ENCODE measurements around the gene MOB3A.
"Not testable (repeated sequence)": the region's sequence is repeated elsewhere in the genome, so short reads cannot be mapped to it uniquely, and the experiment has no call there.

Gene MOB3A

GRCh38 chr19:2096034-2096479 is at the start of gene MOB3A:
Gene MOB3A, minus strand, starts transcription at chr19:2096326. Its CDS starts 17,766 bp downstream, at chr19:2078560.
- DNase-seq, result peak; percentile 84

DNA sequence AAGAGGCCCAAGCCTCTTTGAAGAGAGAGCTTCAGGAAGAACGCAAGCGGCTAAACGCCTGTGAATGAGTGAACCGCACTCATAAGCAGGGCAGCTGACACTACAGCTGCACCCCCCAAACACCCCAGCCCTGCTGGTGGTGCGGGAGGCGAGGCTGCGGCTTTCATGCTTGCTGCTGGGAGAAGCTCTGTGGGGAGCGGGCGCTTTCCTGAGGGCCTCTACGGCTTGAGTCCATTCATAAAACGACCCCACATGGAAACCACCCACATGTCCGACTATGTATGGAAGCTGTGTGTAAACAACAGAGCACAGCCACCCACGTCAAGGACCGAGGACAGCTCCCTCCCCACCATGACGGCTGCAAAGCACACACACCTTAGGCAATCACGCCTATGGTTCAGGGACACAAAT is 49.7 kb upstream of the MOB3A start:
- DNase-seq, result no peak

DNA sequence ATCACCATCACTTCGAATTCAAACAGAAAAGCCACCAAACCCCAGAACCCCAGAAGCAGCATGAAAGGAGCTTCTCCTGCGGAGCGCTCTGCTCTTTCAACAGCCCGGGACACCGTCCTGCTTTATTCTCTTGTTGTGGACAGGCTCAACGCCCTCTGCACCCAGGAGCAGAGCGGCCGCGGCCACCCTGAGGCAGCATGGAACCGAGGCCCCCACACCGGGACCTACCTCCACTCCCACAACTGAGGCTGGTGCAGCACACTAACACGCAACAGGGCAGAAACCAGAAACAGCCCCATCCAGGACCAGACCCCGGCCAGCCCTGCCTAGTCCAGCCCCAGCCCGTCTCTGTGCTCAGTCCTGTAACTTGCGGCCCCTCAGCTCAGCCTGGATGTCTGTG is 48.1 kb upstream of the MOB3A start:
- no peak for DNase-seq

DNA sequence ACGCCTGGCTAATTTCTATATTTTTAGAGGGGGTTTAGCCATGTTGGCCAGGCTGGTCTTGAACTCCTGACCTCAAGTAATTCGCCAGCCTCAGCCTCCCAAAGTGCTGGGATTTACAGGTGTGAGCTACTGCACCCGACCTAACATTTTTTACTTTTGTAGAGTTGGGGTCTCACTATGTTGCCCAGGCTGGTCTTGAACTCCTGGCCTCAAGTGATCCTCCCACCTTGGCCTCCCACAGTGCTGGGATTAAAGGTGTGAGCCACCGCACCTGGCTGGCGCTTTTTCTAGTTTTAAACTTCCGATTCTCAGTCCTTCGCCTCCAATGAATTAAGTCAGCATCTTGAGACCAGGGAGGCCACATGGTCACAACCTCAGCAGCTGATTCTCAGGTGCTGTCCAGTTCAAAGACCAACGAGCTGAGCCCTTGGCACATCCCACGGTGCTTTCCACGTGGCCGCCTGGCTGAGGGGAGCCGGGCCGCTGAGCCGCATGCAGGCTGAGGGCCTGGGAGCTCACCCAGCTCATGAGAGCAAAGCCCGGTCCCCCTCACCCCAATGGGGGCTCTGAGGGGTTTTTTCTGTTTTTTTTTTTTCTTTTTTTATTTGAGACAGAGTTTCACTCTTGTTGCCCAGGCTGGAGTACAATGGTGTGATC is 46.2 kb upstream of the MOB3A start:
- no peak for DNase-seq

DNA sequence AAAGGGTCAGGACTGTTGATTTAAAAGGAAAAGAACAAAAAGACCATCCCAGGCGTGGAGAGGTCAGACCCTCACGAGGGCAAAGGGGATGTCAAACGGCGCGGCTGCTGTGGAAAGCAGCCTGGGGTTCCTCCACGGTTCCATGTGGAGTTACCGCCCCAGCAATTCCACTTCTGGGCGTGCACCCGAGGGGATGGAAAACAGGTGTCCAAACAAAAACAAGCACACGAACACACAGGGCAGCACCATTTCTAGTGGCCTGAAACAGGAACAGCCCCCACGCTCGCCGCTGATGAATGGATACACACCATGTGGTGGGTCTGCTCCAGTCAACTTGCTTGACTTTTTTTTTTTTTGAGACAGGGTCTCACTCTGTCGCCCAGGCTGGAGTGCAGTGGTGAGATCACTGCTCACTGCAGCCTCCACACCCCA is 44.0 kb upstream of the MOB3A start:
- DNase-seq, result no peak

GRCh38 chr19:2139385-2140137 is 43.4 kb upstream of the MOB3A start:
- no peak for DNase-seq

DNA sequence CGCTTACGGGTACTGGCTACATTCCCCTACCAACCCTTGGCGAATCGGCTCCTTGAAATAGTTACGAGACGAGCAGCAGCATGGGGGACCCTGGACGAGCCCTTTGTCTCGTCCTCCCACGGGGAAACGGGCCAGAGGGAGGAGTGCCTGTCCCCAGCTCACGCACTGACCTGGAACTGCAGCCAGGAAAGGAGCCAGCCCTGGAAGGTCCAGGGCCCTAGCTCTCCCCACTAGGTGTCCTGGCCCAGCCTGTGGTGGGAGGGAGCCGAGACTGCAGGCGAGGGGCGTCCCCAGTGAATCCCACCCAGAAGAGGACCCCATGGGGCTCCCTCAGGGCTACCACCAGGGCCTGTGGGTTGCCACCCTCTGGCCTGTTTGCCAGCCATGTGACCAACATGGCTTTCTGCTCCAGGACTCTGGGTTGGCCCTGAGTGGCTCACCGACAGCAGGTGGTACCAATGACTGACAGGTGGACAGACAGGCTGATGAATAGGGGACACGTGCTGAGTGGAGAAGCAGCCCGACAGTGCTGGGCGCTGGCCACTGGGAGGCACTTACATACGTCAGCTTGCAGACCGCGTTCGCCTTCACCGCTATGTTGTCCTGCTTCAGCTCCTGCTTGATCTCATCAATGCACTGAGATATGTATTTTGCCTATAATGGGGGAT is 42.1 kb upstream of the MOB3A start:
- no peak for DNase-seq

DNA sequence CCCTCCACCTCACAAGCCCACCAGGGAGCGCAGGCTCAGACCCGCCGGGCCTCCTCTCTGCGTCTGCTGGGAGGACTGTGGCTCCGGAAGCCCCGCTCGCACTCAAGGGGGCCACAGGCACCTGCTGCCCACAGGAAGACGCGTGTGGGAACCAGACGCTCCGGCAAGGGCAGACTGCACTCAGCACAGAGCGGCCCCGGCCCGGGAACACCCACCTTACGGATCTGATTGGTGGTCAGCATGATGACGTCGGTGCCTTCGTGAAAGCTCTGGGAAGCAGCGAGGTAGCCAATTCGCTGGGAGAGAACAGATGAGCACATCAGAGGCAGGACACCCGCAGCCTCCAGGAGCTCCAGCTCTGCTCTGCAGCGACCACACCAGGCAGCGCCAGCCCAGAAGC is 40.7 kb upstream of the MOB3A start:
- DNase-seq, result no peak

- no peak for DNase-seq
Measured at GRCh38 chr19:2135474-2136402, 39.6 kb upstream of the MOB3A start.

DNA sequence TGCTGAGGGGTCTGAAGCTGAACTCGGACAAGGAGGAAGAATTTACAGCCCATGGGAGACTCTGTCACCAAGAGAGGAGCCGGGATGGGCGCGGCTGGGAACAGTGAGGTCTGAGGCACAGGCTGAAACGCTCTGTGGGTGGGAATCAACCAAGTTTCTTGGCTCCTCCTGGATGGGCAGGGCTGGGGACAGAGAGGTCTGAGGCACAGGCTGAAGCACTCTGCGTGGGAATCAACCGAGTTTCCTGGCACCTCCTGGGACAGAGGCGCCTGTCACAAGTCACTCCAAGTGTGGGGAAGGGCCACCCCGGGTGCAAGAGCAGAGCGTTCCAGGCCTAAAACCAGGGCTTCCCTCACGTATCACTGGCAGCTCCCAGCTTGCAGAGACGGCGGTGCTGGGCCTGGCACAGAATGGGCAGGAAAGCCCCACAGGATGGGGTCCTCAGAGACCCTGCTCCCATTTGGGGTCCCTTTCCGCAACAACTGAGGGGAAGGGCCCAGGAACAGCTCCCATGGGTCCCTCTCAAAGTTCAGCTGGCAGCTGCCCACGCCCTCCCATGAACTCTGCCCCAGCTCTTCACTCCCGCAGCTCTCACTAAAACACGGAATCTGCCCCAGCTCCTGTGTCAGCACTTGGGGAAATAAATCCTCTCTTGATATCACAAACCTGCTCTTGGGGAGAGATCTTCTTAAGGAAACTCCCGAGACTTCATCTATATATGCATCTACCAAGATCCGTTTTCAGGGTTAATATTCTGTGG is 36.8 kb upstream of the MOB3A start:
- DNase-seq, result no peak

GRCh38 chr19:2132191-2132590 is 36.1 kb upstream of the MOB3A start:
- no peak for DNase-seq

GRCh38 chr19:2131012-2131975 is 35.2 kb upstream of the MOB3A start:
- DNase-seq, result not testable (repeated sequence)

- DNase-seq, result no peak
Measured at GRCh38 chr19:2129892-2130770, 34.0 kb upstream of the MOB3A start.

DNA sequence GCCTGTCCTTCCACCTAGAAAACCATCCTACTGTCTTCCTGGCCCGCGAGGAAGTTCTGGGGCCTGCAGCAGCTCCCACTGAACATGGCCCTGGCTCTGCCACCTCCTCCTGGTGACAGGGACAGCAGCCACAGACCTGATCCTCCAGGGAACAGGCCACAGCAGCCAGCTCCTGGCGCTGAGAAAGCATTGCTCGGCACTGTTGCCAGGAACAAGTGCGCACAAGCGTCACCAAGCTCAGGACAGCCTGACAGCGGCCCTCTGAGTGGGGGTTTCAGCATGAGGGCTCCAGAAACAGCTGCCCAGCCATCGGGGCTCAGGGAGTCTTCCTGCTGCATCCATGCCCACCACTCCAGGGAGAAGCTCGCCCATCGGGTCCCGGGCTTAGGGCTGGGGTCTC is 33.4 kb upstream of the MOB3A start:
- no peak for DNase-seq

- DNase-seq, result no peak
Measured at GRCh38 chr19:2129022-2129421, 32.9 kb upstream of the MOB3A start.

- DNase-seq, result not testable (repeated sequence)
Measured at GRCh38 chr19:2128252-2128651, 32.1 kb upstream of the MOB3A start.

DNA sequence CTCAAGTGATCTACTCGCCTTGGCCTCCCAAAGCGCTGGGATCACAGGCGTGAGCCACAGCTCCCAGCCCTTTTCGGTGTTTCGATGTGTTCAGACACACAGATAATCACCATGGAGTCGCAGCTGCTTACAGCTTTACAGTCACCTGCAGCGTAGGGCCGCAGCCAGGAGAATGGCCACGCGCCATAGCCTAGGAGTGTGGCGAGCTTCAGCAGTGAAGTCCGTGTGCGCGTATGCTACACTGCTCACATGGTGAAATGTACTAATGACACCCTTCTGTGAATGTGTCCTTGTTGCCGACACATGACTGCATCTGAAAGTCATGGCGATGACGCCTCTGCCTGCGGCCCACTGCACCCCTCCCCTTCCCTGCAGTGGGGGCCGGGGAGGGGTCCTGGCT is 31.6 kb upstream of the MOB3A start:
- DNase-seq, result no peak

- no peak for DNase-seq
Measured at GRCh38 chr19:2126879-2127518, 30.9 kb upstream of the MOB3A start.
